Central memory CD8-positive, alpha-beta T cell (primary cell): ENCODE results near the gene TSPAN9.

Experiments
- ATAC-seq: fragments of 150-1000 bp; cut with Tn5 transposase; replicated peaks from 2 replicates; pipeline ENCODE4 v1.10.0; 2022; ENCODE audit warnings: mild to moderate bottlenecking, moderate FRiP score, moderate number of reproducible peaks; ENCODE audit not compliant: poor library complexity, severe bottlenecking; ENCODE audit errors: extremely low read depth
- DNase-seq, 2 donors: peaks; one replicate each; pipeline ENCODE4 v3.0.0; 2021; ENCODE audit warnings: low spot score in 2 of 2
- H3K27ac Mint-ChIP-seq: one replicate; pipeline ENCODE4 v1.8.0; 2022; ENCODE audit warnings: low read depth, mild to moderate bottlenecking, moderate library complexity, mixed read lengths
- H3K27me3 Mint-ChIP-seq: one replicate; pipeline ENCODE4 v1.8.0; 2022; ENCODE audit warnings: mixed read lengths
- H3K36me3 Mint-ChIP-seq: one replicate; pipeline ENCODE4 v1.8.0; 2022; ENCODE audit warnings: mild to moderate bottlenecking, moderate library complexity, mixed read lengths; ENCODE audit not compliant: insufficient read depth
- H3K4me1 Mint-ChIP-seq: one replicate; pipeline ENCODE4 v1.8.0; 2022; ENCODE audit warnings: mixed read lengths
- H3K4me3 Mint-ChIP-seq: one replicate; pipeline ENCODE4 v1.8.0; 2022; ENCODE audit warnings: mild to moderate bottlenecking, moderate library complexity, mixed read lengths
- H3K9me3 Mint-ChIP-seq: one replicate; pipeline ENCODE4 v1.8.0; 2022; ENCODE audit warnings: mixed read lengths

The TSPAN9 gene

GRCh38 chr12:3129301-3130056, 52.3 kb downstream of the TSPAN9 start:
- no peak for ATAC-seq
- H3K27me3 Mint-ChIP-seq = peaks cover 64% of the 10 kb centered on the region

GRCh38 chr12:3130057-3130830, 53.1 kb downstream of the TSPAN9 start:
- ATAC-seq = no peak
- Mint-ChIP-seq H3K27me3 (peaks cover 71% of the 10 kb centered on the region), H3K4me3 (no peak overlapping the region), H3K27ac (no peak overlapping the region), H3K4me1 (peaks cover 16% of the 10 kb centered on the region), H3K9me3 (peaks cover 5% of the 10 kb centered on the region), H3K36me3 (peaks cover 3% of the 10 kb centered on the region)
- DNase-seq = no peak

More at GRCh38 chr12:3129301-3130056, 52.3 kb downstream of the TSPAN9 start:
- H3K4me1 Mint-ChIP-seq = peaks cover 16% of the 10 kb centered on the region
- no peak for DNase-seq
- peaks cover 3% of the 10 kb centered on the region for H3K36me3 Mint-ChIP-seq
- no peak overlapping the region for H3K4me3 Mint-ChIP-seq
- H3K27ac Mint-ChIP-seq = no peak overlapping the region
- peaks cover 5% of the 10 kb centered on the region for H3K9me3 Mint-ChIP-seq

GRCh38 chr12:3131129-3131528, 54.0 kb downstream of the TSPAN9 start:
- no peak for DNase-seq
- peaks cover 3% of the 10 kb centered on the region for H3K36me3 Mint-ChIP-seq
- H3K4me3 Mint-ChIP-seq = no peak overlapping the region
- no peak for ATAC-seq
- H3K27ac Mint-ChIP-seq = no peak overlapping the region
- peaks cover 5% of the 10 kb centered on the region for H3K9me3 Mint-ChIP-seq
- H3K27me3 Mint-ChIP-seq = peaks cover 80% of the 10 kb centered on the region
- H3K4me1 Mint-ChIP-seq = peaks cover 16% of the 10 kb centered on the region

DNA sequence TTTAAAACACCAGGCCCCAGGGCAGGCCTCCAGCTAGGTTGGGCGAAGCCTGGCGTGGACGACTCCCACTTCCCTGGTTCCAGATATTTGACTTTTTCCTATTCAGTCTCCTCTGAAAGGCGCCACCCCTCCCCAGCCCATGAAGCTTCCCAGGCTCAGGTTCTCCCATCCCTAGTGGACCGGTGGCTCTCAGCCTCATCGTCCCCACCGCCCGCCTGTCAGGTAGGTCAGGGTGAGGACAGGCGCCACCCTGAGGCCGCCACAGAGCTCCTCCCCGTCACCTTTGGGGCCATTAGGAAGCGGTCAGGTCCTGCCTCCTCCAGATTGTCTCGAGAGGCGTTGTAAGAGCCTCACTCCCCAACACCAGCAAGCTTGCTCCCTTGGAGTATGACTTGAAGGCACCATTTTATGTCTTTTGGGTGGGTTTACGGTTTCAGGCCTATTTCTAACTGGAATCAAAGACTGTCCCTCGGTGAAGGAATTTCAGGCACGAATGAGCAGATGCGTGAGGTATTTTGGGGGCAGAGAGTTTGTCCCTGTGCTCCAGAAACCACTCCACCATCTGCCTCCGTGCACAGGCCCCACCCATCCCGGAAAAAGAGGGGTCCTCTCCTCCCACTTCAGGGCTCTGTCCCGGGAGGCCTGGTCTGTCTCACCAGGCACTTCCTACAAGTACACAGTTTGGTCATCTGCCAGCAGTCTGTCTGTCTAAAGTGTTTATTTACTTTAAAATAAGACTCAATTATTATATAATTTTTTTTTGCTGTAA, 55.6 kb downstream of the TSPAN9 start:
- no peak overlapping the region for H3K4me3 Mint-ChIP-seq
- peaks cover 5% of the 10 kb centered on the region for H3K9me3 Mint-ChIP-seq
- H3K27me3 Mint-ChIP-seq = peaks cover 97% of the 10 kb centered on the region
- H3K27ac Mint-ChIP-seq = no peak overlapping the region
- H3K4me1 Mint-ChIP-seq = peaks cover 16% of the 10 kb centered on the region
- ATAC-seq (no peak), DNase-seq (no peak)
- H3K36me3 Mint-ChIP-seq = peaks cover 2% of the 10 kb centered on the region

DNA sequence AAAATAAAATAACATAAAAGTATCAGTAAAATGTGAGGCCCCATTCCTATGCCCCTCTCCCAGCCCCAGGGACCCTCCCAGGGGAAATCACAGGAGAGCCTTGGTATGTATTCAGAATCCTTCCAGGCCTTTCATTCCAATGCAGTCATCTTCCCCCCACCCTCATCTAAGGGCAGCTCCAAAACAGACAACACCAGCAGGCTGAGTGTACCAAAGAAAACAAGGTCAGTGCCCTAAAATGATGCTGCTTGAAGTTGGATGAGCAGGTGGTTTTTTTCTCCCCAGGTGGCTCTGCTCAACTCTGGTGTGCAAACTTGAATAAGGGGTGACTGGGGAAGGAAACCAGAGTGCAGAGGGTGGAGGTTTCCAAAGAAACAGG, 56.2 kb downstream of the TSPAN9 start:
- Mint-ChIP-seq H3K27me3 (peaks cover 95% of the 10 kb centered on the region), H3K4me3 (no peak overlapping the region), H3K36me3 (peaks cover 2% of the 10 kb centered on the region), H3K4me1 (peaks cover 16% of the 10 kb centered on the region), H3K27ac (no peak overlapping the region), H3K9me3 (peaks cover 5% of the 10 kb centered on the region)
- DNase-seq (no peak), ATAC-seq (no peak)

DNA sequence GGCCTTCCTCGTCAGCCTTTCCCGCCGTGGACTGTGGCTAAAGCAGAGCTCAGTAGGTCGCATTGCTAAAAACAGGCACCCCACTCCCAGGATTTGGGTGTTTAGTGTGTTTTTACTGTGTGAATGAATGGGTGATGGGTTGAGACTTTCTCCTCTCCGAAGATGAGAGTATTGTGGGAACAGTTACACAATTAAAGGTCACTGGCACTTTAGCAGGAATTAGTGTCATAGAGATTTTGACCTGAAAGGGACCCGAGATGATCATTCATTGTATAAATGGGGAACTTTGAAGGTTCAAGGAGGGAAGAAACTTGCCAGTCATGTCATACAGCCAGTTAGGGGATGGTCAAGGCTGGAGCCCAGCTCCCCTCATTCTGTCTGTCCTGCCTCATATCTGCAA, 56.9 kb downstream of the TSPAN9 start:
- Mint-ChIP-seq H3K36me3 (peaks cover 2% of the 10 kb centered on the region), H3K4me1 (peaks cover 13% of the 10 kb centered on the region), H3K4me3 (no peak overlapping the region), H3K9me3 (peaks cover 2% of the 10 kb centered on the region), H3K27me3 (peaks cover 88% of the 10 kb centered on the region), H3K27ac (no peak overlapping the region)
- ATAC-seq (no peak), DNase-seq (no peak)

- Mint-ChIP-seq H3K4me1 (peaks cover 8% of the 10 kb centered on the region), H3K36me3 (peaks cover 2% of the 10 kb centered on the region), H3K9me3 (no peaks in the 10 kb centered on the region), H3K4me3 (no peak overlapping the region), H3K27ac (no peak overlapping the region), H3K27me3 (peaks cover 86% of the 10 kb centered on the region)
- DNase-seq = no peak
- no peak for ATAC-seq
Measured at GRCh38 chr12:3134526-3135135, 57.5 kb downstream of the TSPAN9 start.

DNA sequence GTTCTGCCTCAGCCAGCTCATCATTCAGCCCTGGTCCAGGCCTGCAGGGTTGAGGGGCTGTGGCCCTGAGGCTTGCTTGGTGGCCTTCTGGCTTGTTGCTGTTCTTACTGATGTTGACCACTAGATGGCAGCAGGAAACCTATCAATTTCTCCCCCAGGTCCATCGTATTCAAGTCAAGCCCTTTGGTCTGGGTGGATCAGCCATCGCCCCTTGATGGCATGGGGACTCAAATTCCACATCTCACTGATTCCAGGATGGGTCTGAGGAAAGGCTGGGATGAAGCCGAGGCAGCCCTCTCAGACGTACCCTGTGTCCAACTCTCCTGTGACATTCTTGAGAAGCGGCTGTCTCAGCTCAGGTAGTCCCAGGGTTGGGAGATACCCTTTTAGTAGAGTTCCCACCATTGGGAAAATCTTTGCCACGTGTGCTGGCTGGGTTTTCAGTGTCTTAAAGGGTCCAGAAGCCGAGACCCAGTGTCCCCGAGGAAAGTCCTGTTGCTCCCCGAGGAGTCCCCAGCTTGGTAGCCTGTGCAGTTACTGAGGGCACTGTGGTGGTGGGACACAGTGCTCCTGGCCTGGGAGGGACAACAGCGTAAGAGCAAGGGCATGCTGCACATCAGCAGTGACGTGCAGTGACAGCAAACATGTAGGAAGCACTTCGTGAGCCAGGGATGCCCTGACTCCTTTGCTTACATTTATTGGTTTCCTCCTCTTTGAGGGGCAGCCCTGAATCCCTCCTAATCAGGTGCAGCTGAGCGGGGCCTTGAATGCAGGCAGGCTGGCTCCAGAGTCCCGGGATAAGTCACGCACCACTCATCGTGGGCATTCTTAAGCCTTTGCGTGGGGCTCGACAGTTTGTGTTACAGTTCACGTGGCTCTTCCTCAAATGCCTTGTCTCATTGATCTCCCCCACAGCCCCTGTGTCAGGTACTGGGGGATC, 58.6 kb downstream of the TSPAN9 start:
- Mint-ChIP-seq H3K4me1 (no peaks in the 10 kb centered on the region), H3K9me3 (no peaks in the 10 kb centered on the region), H3K27me3 (peaks cover 86% of the 10 kb centered on the region), H3K27ac (no peak overlapping the region), H3K36me3 (peaks cover 2% of the 10 kb centered on the region), H3K4me3 (no peak overlapping the region)
- DNase-seq (no peak), ATAC-seq (no peak)

DNA sequence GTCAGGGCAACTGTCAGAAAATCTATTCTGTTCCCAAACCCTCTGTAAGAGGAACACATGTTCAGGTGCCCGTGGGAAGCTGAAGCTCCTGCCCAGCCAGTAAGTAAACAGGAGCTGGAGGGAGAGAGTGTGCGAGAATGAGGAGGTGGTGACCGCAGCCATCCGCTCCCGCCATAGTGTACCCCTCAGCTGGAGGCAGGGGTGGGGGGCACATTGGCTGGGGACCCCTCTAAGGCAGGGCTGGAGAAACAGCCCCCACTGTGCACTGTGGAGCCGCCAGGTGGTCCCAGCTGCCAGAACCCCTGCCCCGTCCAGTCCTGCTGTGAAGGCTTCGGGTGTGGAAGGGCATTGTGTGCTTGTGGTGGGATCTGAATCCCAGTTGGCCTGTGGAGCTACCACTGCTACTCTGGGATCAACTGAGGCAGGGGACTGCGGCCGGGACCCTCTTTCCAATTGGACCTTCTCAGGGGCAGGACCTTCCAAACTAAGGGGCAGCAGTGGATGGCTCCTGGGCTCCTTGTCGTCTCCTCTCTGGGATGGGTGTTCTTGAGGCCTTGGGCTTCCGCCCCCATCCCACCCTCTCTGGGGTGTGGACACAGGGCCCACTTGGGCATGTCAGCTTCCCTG, 59.6 kb downstream of the TSPAN9 start:
- no peak for DNase-seq
- Mint-ChIP-seq H3K9me3 (no peaks in the 10 kb centered on the region), H3K4me3 (no peak overlapping the region), H3K36me3 (peaks cover 2% of the 10 kb centered on the region), H3K4me1 (no peaks in the 10 kb centered on the region), H3K27ac (no peak overlapping the region), H3K27me3 (peaks cover 86% of the 10 kb centered on the region)
- ATAC-seq = no peak

DNA sequence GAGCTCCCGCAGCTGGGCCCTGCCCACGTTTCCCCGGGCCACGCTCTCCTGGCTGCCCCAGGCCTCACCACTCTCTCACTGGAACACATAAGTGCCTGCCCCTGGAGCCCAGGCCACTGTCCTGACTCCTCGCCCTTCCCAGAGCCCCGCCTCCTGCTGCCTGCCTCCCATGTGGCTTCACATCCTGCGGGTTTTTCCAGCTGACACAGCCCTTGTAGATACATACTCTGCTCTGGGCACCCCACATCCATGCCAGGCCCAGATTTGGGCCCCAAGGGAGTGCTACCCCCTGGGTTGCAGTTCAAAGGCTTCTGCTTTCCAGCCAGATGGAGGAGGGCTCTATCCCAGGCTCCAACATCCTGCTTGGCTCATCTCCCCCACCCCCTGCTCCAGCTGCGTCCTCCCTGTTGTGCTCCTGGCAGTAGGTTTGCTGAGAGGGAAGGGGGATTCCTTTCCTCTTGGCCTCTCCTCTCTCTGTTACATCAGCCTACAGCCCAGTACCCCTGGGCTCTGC, 60.1 kb downstream of the TSPAN9 start:
- H3K9me3 Mint-ChIP-seq = no peaks in the 10 kb centered on the region
- H3K27ac Mint-ChIP-seq = no peak overlapping the region
- no peak for ATAC-seq
- no peak overlapping the region for H3K4me3 Mint-ChIP-seq
- H3K36me3 Mint-ChIP-seq = peaks cover 2% of the 10 kb centered on the region
- no peak for DNase-seq
- H3K27me3 Mint-ChIP-seq = peaks cover 86% of the 10 kb centered on the region
- H3K4me1 Mint-ChIP-seq = no peaks in the 10 kb centered on the region

DNA sequence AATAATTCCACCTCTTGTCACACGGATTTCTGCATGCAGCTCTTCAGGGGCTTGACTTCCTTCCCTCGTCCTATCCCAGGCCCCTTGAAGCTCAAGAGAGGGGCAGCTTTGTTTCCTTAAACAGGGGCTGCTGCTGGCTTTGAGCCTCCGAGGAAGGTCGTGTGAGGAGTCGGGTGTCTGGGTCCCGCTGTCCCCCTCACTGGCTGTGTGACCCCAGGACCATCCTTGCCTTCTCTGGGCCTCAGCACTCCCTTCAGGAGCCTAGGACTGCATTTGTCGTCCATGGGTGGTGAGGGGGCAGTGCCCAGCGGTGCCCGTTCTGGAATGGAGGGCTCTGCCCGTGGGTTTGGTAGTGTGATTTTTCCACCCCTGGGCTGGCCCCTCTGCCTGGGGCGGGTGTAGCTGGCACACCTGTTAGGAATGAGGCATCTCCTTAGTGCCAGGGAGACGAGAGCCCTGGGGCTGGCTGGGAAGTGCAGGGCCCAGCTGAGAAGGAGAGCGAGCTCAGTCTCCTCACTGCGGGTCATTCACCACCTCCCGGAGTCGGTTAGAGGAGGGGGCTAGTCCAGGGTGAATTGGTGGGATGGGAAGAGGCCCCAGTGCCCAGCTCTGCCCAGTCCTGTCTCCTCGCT, 60.8 kb downstream of the TSPAN9 start:
- no peaks in the 10 kb centered on the region for H3K9me3 Mint-ChIP-seq
- DNase-seq (no peak), ATAC-seq (no peak)
- no peak overlapping the region for H3K4me3 Mint-ChIP-seq
- peaks cover 2% of the 10 kb centered on the region for H3K36me3 Mint-ChIP-seq
- H3K4me1 Mint-ChIP-seq = no peaks in the 10 kb centered on the region
- H3K27me3 Mint-ChIP-seq = peaks cover 86% of the 10 kb centered on the region
- no peak overlapping the region for H3K27ac Mint-ChIP-seq
